Measurements from ENCODE around the gene GRID2. TPM values are rescaled to one million over a fixed set of nuclear protein-coding genes. Genes with fewer than 3 reads are reported as not detected.

The GRID2 gene
- total RNA-seq, 2 donors from 2014 or later: not detected

GRCh38 chr4:93649828-93650227 lies 1346.1 kb downstream of the GRID2 start:
- no peak for TF ChIP-seq CTCF (IDR thresholded peaks at IDR 0.05)
- intact Hi-C loops (cut with DNase I): no loop called here
- H3K36me3 ChIP-seq: no peaks in the 10 kb centered on the region

GRCh38 chr4:93654211-93654610 lies 1350.4 kb downstream of the GRID2 start:
- no peak overlapping the region for H3K9ac ChIP-seq (ENCODE audit: low read depth in 2 of 2, low read length in 2 of 2)

More at GRCh38 chr4:93649828-93650227, 1346.1 kb downstream of the GRID2 start:
- H3K27ac ChIP-seq: no peak overlapping the region
- H3K4me1 ChIP-seq: no peaks in the 10 kb centered on the region
- H3K4me3 ChIP-seq: no peak overlapping the region
- no peak for DNase-seq
- H3K9me3 ChIP-seq: no peaks in the 10 kb centered on the region
- H3K9ac ChIP-seq (ENCODE audit: low read depth in 2 of 2, low read length in 2 of 2): no peak overlapping the region
- peaks cover 4% of the 10 kb centered on the region for H3K27me3 ChIP-seq

GRCh38 chr4:93657527-93657926 lies 1353.8 kb downstream of the GRID2 start:
- Histone ChIP-seq H3K36me3 (no peaks in the 10 kb centered on the region), H3K27me3 (peaks cover 4% of the 10 kb centered on the region), H3K9ac (ENCODE audit: low read depth in 2 of 2, low read length in 2 of 2) (no peak overlapping the region), H3K9me3 (no peaks in the 10 kb centered on the region), H3K27ac (no peak overlapping the region), H3K4me3 (no peak overlapping the region), H3K4me1 (no peaks in the 10 kb centered on the region)
- intact Hi-C loops (cut with DNase I): no loop called here
- TF ChIP-seq CTCF (IDR thresholded peaks at IDR 0.05): no peak
- DNase-seq: no peak

More at GRCh38 chr4:93654211-93654610, 1350.4 kb downstream of the GRID2 start:
- Histone ChIP-seq H3K36me3 (no peaks in the 10 kb centered on the region), H3K4me3 (no peak overlapping the region), H3K9me3 (no peaks in the 10 kb centered on the region), H3K27ac (no peak overlapping the region), H3K4me1 (no peaks in the 10 kb centered on the region), H3K27me3 (peaks cover 4% of the 10 kb centered on the region)
- intact Hi-C loops (cut with DNase I): no loop called here
- no peak for TF ChIP-seq CTCF (IDR thresholded peaks at IDR 0.05)
- DNase-seq: no peak

- intact Hi-C loops (cut with DNase I): no loop called here
- Histone ChIP-seq H3K27me3 (peaks cover 4% of the 10 kb centered on the region), H3K27ac (no peak overlapping the region), H3K4me1 (no peaks in the 10 kb centered on the region), H3K9ac (ENCODE audit: low read depth in 2 of 2, low read length in 2 of 2) (no peak overlapping the region), H3K4me3 (no peak overlapping the region), H3K9me3 (no peaks in the 10 kb centered on the region), H3K36me3 (no peaks in the 10 kb centered on the region)
- no peak for TF ChIP-seq CTCF (IDR thresholded peaks at IDR 0.05)
- DNase-seq: no peak
Measured at GRCh38 chr4:93658443-93658842, 1354.7 kb downstream of the GRID2 start.

- intact Hi-C loops (cut with DNase I): no loop called here
- Histone ChIP-seq H3K4me1 (no peaks in the 10 kb centered on the region), H3K9ac (ENCODE audit: low read depth in 2 of 2, low read length in 2 of 2) (no peak overlapping the region), H3K27me3 (peaks cover under 1% of the 10 kb centered on the region), H3K36me3 (no peaks in the 10 kb centered on the region), H3K9me3 (no peaks in the 10 kb centered on the region), H3K27ac (no peak overlapping the region), H3K4me3 (no peak overlapping the region)
- DNase-seq: no peak
- no peak for TF ChIP-seq CTCF (IDR thresholded peaks at IDR 0.05)
Measured at GRCh38 chr4:93659629-93660028, 1355.9 kb downstream of the GRID2 start.

GRCh38 chr4:93660036-93660435 lies 1356.3 kb downstream of the GRID2 start:
- H3K4me1 ChIP-seq: no peaks in the 10 kb centered on the region
- H3K4me3 ChIP-seq: no peak overlapping the region
- H3K9me3 ChIP-seq: no peaks in the 10 kb centered on the region
- no peak overlapping the region for H3K9ac ChIP-seq (ENCODE audit: low read depth in 2 of 2, low read length in 2 of 2)
- intact Hi-C loops (cut with DNase I): no loop called here
- no peak overlapping the region for H3K27ac ChIP-seq
- no peaks in the 10 kb centered on the region for H3K36me3 ChIP-seq
- no peak for TF ChIP-seq CTCF (IDR thresholded peaks at IDR 0.05)
- no peak for DNase-seq
- H3K27me3 ChIP-seq: no peaks in the 10 kb centered on the region
